K562 (cell line): Measurements from ENCODE around the gene CHST14. TPM values are rescaled to one million over a fixed set of nuclear protein-coding genes. Genes with fewer than 3 reads are reported as not detected.

Experiments used
- ARID2 ChIP-seq: fragments of 450-650 bp; IDR thresholded peaks from 2 replicates; pipeline ENCODE4 v1.6.1; 2017; ENCODE audit warnings: antibody characterized with exemption, mild to moderate bottlenecking
- BCOR ChIP-seq: fragments of 450-650 bp; IDR thresholded peaks from 2 replicates; pipeline ENCODE4 v1.6.1; 2016
- CHAMP1 ChIP-seq: fragments of 450-650 bp; IDR thresholded peaks from 2 replicates; pipeline ENCODE4 v1.6.1; 2016; ENCODE audit warnings: mild to moderate bottlenecking
- CHCHD3 ChIP-seq: fragments of 250-450 bp; sonication (Bioruptor Pico); IDR thresholded peaks from 2 replicates; pipeline ENCODE4 v2.1.2; 2022; ENCODE audit warnings: mild to moderate bottlenecking
- EP300 ChIP-seq: IDR thresholded peaks from 2 replicates; pipeline ENCODE4 v1.6.1; 2012; ENCODE audit warnings: low read length, improper control_type of control experiment
- HOXB6 ChIP-seq: fragments of 250-450 bp; sonication (Bioruptor Pico); IDR thresholded peaks from 2 replicates; pipeline ENCODE4 v1.5.1; 2022; ENCODE audit warnings: mild to moderate bottlenecking, borderline replicate concordance
- MAZ ChIP-seq, 2 experiments: fragments of 450-650 bp in 1 of 2; sonication (generic) in 1 of 2; formaldehyde crosslinking; IDR thresholded peaks in 1 of 2; conservative IDR thresholded peaks in 1 of 2; 2 replicates each; pipeline versions ENCODE4 v1.4.0 to v1.5.0; 2020; ENCODE audit warnings: mild to moderate bottlenecking in 1 of 2, missing genetic modification reagents in 1 of 2
- MCM5 ChIP-seq: fragments of 450-650 bp; IDR thresholded peaks from 2 replicates; pipeline ENCODE4 v1.6.1; 2016; ENCODE audit warnings: low read depth
- SIX5 ChIP-seq, 2 experiments: IDR thresholded peaks; 2 replicates each; pipeline ENCODE4 v1.6.1; 2011; ENCODE audit warnings: low read length in 2 of 2, borderline replicate concordance in 1 of 2, low read depth in 1 of 2, mild to moderate bottlenecking in 1 of 2, moderate library complexity in 1 of 2; ENCODE audit not compliant: insufficient read depth in 1 of 2
- SMARCA5 ChIP-seq: fragments of 450-650 bp; IDR thresholded peaks from 2 replicates; pipeline ENCODE4 v1.6.1; 2016
- ZBTB34 ChIP-seq: fragments of 250-450 bp; sonication (Bioruptor Pico); IDR thresholded peaks from 2 replicates; pipeline ENCODE4 v1.8.0; 2021; ENCODE audit warnings: mild to moderate bottlenecking, moderate library complexity
- ZNF282 ChIP-seq: sonication (generic); formaldehyde crosslinking; IDR thresholded peaks from 2 replicates; pipeline ENCODE4 v1.8.1; 2023; ENCODE audit warnings: missing genetic modification reagents
- ZNF347 ChIP-seq: fragments of 450-650 bp; formaldehyde crosslinking; IDR thresholded peaks from 2 replicates; pipeline ENCODE4 v1.4.0; 2020; ENCODE audit warnings: low read depth, mild to moderate bottlenecking, moderate library complexity
- ZNF518B ChIP-seq: fragments of 250-450 bp; sonication (Bioruptor Pico); IDR thresholded peaks from 2 replicates; pipeline ENCODE4 v1.5.0; 2021; ENCODE audit warnings: mild to moderate bottlenecking, moderate library complexity
- ZNF583 ChIP-seq: fragments of 250-450 bp; sonication (Bioruptor Pico); IDR thresholded peaks from 2 replicates; pipeline ENCODE4 v1.4.0; 2020
- ZNF778 ChIP-seq: fragments of 450-650 bp; formaldehyde crosslinking; IDR thresholded peaks from 2 replicates; pipeline ENCODE4 v1.4.0; 2020; ENCODE audit warnings: mild to moderate bottlenecking, moderate library complexity
- polyA plus RNA-seq, 8 experiments: library from polyadenylated mRNA; depleted of rRNA in 4 of 8; stranded (reverse) in 5 of 8; unstranded in 3 of 8; fragments of >200 nt; fragmentation: Nextera tagmentation in 2 of 8; fragmentation: Illumina TruSeq in 1 of 8; extraction: Ambion mirVana in 2 of 8; extraction: Trizol in 1 of 8; gene quantifications; 2 replicates each; pipeline versions ENCODE4 v1.2.1 to v1.2.3, GENCODE V29; 2011 to 2014; ENCODE audit warnings: inconsistent platforms in 1 of 8, missing spikeins in 1 of 8
- total RNA-seq, 7 experiments: library from RNA; depleted of rRNA in 6 of 7; stranded (reverse); fragments of >200 nt in 6 of 7; fragmentation: Illumina TruSeq in 2 of 7; extraction: Trizol in 2 of 7; gene quantifications; 2 replicates each; pipeline versions ENCODE4 v1.2.1 to v1.2.3, GENCODE V29; 2011 to 2021; ENCODE audit warnings: low replicate concordance in 1 of 7
- TF ChIP-seq, protein P1 (sequence below): sonication (generic); formaldehyde crosslinking; IDR thresholded peaks from 2 replicates; pipeline ENCODE4 v1.8.0; 2023; ENCODE audit warnings: mild to moderate bottlenecking, missing genetic modification reagents

Gene CHST14
- total and polyA plus RNA-seq, 9 of the 15 experiments (the other 6 are each of a cell fraction or from before 2014, with no cell fraction given): 1.6 to 12.1 (median 4.5) TPM

- TF ChIP-seq CHAMP1 (no peak), SMARCA5 (no peak), CHCHD3 (CRISPR knock-in tag) (no peak), MAZ (CRISPR knock-in tag; conservative IDR thresholded peaks at IDR 0.05 in 1 of 2, IDR thresholded peaks at IDR 0.05 in 1 of 2) (peak in 1 of 2 experiments; percentile 68; a peak in 2 of 4 replicates), ZBTB34 (CRISPR knock-in tag) (no peak), EP300 (no peak), MCM5 (no peak), ZNF282 (CRISPR knock-in tag) (no peak), ZNF518B (CRISPR knock-in tag) (no peak), ARID2 (peak; percentile 90), BCOR (no peak), SIX5 (IDR thresholded peaks at IDR 0.05; ENCODE audit: borderline replicate concordance in 1 of 2, insufficient read depth in 1 of 2, low read depth in 1 of 2, low read length in 2 of 2) (no peak), HOXB6 (no peak), ZNF778 (no peak), ZNF583 (CRISPR knock-in tag) (no peak), ZNF347 (CRISPR knock-in tag) (no peak)
- TF ChIP-seq, protein P1, sequence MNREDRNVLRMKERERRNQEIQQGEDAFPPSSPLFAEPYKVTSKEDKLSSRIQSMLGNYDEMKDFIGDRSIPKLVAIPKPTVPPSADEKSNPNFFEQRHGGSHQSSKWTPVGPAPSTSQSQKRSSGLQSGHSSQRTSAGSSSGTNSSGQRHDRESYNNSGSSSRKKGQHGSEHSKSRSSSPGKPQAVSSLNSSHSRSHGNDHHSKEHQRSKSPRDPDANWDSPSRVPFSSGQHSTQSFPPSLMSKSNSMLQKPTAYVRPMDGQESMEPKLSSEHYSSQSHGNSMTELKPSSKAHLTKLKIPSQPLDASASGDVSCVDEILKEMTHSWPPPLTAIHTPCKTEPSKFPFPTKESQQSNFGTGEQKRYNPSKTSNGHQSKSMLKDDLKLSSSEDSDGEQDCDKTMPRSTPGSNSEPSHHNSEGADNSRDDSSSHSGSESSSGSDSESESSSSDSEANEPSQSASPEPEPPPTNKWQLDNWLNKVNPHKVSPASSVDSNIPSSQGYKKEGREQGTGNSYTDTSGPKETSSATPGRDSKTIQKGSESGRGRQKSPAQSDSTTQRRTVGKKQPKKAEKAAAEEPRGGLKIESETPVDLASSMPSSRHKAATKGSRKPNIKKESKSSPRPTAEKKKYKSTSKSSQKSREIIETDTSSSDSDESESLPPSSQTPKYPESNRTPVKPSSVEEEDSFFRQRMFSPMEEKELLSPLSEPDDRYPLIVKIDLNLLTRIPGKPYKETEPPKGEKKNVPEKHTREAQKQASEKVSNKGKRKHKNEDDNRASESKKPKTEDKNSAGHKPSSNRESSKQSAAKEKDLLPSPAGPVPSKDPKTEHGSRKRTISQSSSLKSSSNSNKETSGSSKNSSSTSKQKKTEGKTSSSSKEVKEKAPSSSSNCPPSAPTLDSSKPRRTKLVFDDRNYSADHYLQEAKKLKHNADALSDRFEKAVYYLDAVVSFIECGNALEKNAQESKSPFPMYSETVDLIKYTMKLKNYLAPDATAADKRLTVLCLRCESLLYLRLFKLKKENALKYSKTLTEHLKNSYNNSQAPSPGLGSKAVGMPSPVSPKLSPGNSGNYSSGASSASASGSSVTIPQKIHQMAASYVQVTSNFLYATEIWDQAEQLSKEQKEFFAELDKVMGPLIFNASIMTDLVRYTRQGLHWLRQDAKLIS (CRISPR knock-in tag): no peak
These were observed 49.3 kb upstream of the CHST14 start (continued) for GRCh38 chr15:40421246-40422157.
